Stomach (tissue), 9 donors: ENCODE results near the gene ANTXR2. TPM values are rescaled to one million over a fixed set of nuclear protein-coding genes. Genes with fewer than 3 reads are reported as not detected.

Experiments
- DNase-seq, 2 donors: peaks; one replicate each; pipeline versions ENCODE4 v3.0.0 to v3.0.0-alpha.2; 2013 to 2019
- H3K27ac ChIP-seq, 5 donors: fragments of 200-600 bp in 4 of 5; sonication (generic) in 4 of 5; one replicate each; pipeline ENCODE4 v1.5.1; 2013 to 2019; ENCODE audit warnings: mild to moderate bottlenecking in 1 of 5, moderate library complexity in 1 of 5
- H3K27me3 ChIP-seq, 3 donors: fragments of 200-600 bp; sonication (generic); one replicate each; pipeline ENCODE4 v1.5.1; 2017 to 2019; ENCODE audit warnings: mixed run types in 1 of 3
- H3K36me3 ChIP-seq, 4 donors: fragments of 200-600 bp; sonication (generic); 1 replicate in 3 of 4; 2 replicates in 1 of 4; pipeline ENCODE4 v1.5.1; 2016 to 2019
- H3K4me1 ChIP-seq, 4 donors: fragments of 200-600 bp; sonication (generic); one replicate each; pipeline ENCODE4 v1.5.1; 2016 to 2019
- H3K4me3 ChIP-seq, 4 donors: fragments of 200-600 bp; sonication (generic) in 3 of 4; one replicate each; pipeline ENCODE4 v1.5.1; 2016 to 2019; ENCODE audit warnings: mild to moderate bottlenecking in 1 of 4
- H3K9me3 ChIP-seq, 4 donors: fragments of 200-600 bp; sonication (generic); one replicate each; pipeline ENCODE4 v1.5.1; 2016 to 2019
- CTCF ChIP-seq, 7 experiments: fragments of 450-650 bp in 4 of 7; fragments of 200-600 bp in 3 of 7; sonication (generic) in 3 of 7; IDR thresholded peaks; one replicate each; pipeline ENCODE4 v1.5.1; 2016 to 2019; ENCODE audit warnings: antibody characterized with exemption in 7 of 7, control low read depth in 2 of 7, mild to moderate bottlenecking in 1 of 7
- EP300 ChIP-seq: sonication (generic); formaldehyde crosslinking; IDR thresholded peaks from one replicate; pipeline ENCODE4 v1.6.1; 2017; ENCODE audit warnings: antibody characterized with exemption
- POLR2A ChIP-seq, 4 donors: fragments of 450-650 bp; IDR thresholded peaks; one replicate each; pipeline ENCODE4 v1.6.1; 2016; ENCODE audit warnings: antibody characterized with exemption in 4 of 4, control low read depth in 2 of 4, mild to moderate bottlenecking in 1 of 4, moderate library complexity in 1 of 4
- POLR2AphosphoS5 ChIP-seq, 3 donors: sonication (generic); formaldehyde crosslinking; IDR thresholded peaks; one replicate each; pipeline ENCODE4 v1.6.1; 2016; ENCODE audit warnings: antibody characterized with exemption in 3 of 3
- WGBS, 5 donors: extraction: QIAGEN DNeasy Blood & Tissue Kit in 3 of 5; methylation state at CpG; one replicate each; pipeline versions ENCODE4 v1.1.5 to v1.1.7; 2013 to 2018; 5-methylcytosine and 5-hydroxymethylcytosine counted together
- intact Hi-C: fragments of 100-400 bp; cut with DNase I; formaldehyde crosslinking; loops from one replicate; pipeline ENCODE4 v1.15.1; 2023; ENCODE audit warnings: low total_unique reads
- polyA plus RNA-seq, 3 donors: library from polyadenylated mRNA; stranded (reverse); fragments of 200-250 nt; gene quantifications; one replicate each; pipeline ENCODE4 v1.2.3, GENCODE V29; 2013
- total RNA-seq, 5 donors: library from RNA; depleted of rRNA; stranded (reverse); fragments of >200 nt; gene quantifications; one replicate each; pipeline versions ENCODE4 v1.1.0 to v1.2.3, GENCODE V29; 2014 to 2016
- donor health status: healthy with polysubstance abuse.
- donor health status: Bipolar disorder and iron deficiency.
- donor health status: healthy.

ANTXR2 gene
- total and polyA plus RNA-seq, 8 donors, result 8.3 to 116 (median 36.1) TPM

GRCh38 chr4:80069108-80069836, 3.8 kb downstream of the ANTXR2 start:
- no peaks in the 10 kb centered on the region for H3K27me3 ChIP-seq
- no peak for DNase-seq
- TF ChIP-seq POLR2A (IDR thresholded peaks at IDR 0.05), result no peak
- no peak for TF ChIP-seq EP300
- no peak for TF ChIP-seq POLR2AphosphoS5 (IDR thresholded peaks at IDR 0.05)
- TF ChIP-seq CTCF (IDR thresholded peaks at IDR 0.05), result no peak
- intact Hi-C loops, result no loop called here
- 65 to 89% (median 74%) methylated on average over 5 of the region's 5 CpGs for WGBS, 5 donors
- H3K4me1 ChIP-seq, result peaks cover 5 to 67% (median 41%) of the 10 kb centered on the region in 4 donors
- H3K27ac ChIP-seq, result peak overlapping the region in 2 of 5 donors; percentile 11 to 91
- peaks cover 0 to 44% (median 37%) of the 10 kb centered on the region in 4 donors for H3K36me3 ChIP-seq
- peak overlapping the region in 3 of 4 donors; percentile 77 to 89 (median 81) for H3K4me3 ChIP-seq
- no peaks in the 10 kb centered on the region for H3K9me3 ChIP-seq

GRCh38 chr4:80065601-80066000, 7.4 kb downstream of the ANTXR2 start:
- Histone ChIP-seq H3K4me3 (peak overlapping the region in 1 of 4 donors; percentile 2), H3K27me3 (no peaks in the 10 kb centered on the region), H3K9me3 (no peaks in the 10 kb centered on the region), H3K36me3 (peaks cover 3 to 58% (median 47%) of the 10 kb centered on the region in 4 donors), H3K27ac (no peak overlapping the region), H3K4me1 (peaks cover 0 to 53% (median 22%) of the 10 kb centered on the region in 4 donors)
- no peak for TF ChIP-seq POLR2AphosphoS5 (IDR thresholded peaks at IDR 0.05)
- TF ChIP-seq EP300, result no peak
- TF ChIP-seq CTCF (IDR thresholded peaks at IDR 0.05), result no peak
- TF ChIP-seq POLR2A (IDR thresholded peaks at IDR 0.05), result no peak
- intact Hi-C loops, result no loop called here
- WGBS, 5 donors, result 86 to 94% (median 94%) methylated on average over 2 of the region's 2 CpGs
- DNase-seq, result no peak

- Histone ChIP-seq H3K9me3 (no peaks in the 10 kb centered on the region), H3K4me1 (peaks cover 0 to 52% (median 21%) of the 10 kb centered on the region in 4 donors), H3K36me3 (peaks cover 5 to 45% (median 37%) of the 10 kb centered on the region in 4 donors), H3K27me3 (no peaks in the 10 kb centered on the region), H3K27ac (no peak overlapping the region), H3K4me3 (no peak overlapping the region)
- intact Hi-C loops, result no loop called here
- DNase-seq, result no peak
- 79 to 92% (median 85%) methylated on average over 3 of the region's 3 CpGs for WGBS, 5 donors
- TF ChIP-seq EP300 (no peak), POLR2AphosphoS5 (IDR thresholded peaks at IDR 0.05) (no peak), POLR2A (IDR thresholded peaks at IDR 0.05) (no peak)
Observed at GRCh38 chr4:80062527-80062926, 10.5 kb downstream of the ANTXR2 start.

GRCh38 chr4:80060804-80061203, 12.2 kb downstream of the ANTXR2 start:
- H3K27me3 ChIP-seq, result no peaks in the 10 kb centered on the region
- TF ChIP-seq POLR2AphosphoS5 (IDR thresholded peaks at IDR 0.05), result no peak
- TF ChIP-seq EP300, result no peak
- no peaks in the 10 kb centered on the region for H3K9me3 ChIP-seq
- DNase-seq, result no peak
- no peak overlapping the region for H3K27ac ChIP-seq
- 94 to 98% (median 98%) methylated on average over 4 of the region's 4 CpGs for WGBS, 5 donors
- H3K4me1 ChIP-seq, result peaks cover 0 to 42% (median 20%) of the 10 kb centered on the region in 4 donors
- H3K4me3 ChIP-seq, result no peak overlapping the region
- intact Hi-C loops, result no loop called here
- H3K36me3 ChIP-seq, result peaks cover 5 to 31% (median 24%) of the 10 kb centered on the region in 4 donors

- intact Hi-C loops, result no loop called here
- Histone ChIP-seq H3K4me1 (peaks cover 0 to 54% (median 15%) of the 10 kb centered on the region in 4 donors), H3K9me3 (no peaks in the 10 kb centered on the region), H3K27ac (peak overlapping the region in 2 of 5 donors; percentile 46 to 47), H3K27me3 (no peaks in the 10 kb centered on the region), H3K4me3 (no peak overlapping the region), H3K36me3 (peaks cover 8 to 31% (median 21%) of the 10 kb centered on the region in 4 donors)
- 55 to 75% (median 68%) methylated on average over 2 of the region's 2 CpGs for WGBS, 5 donors
- TF ChIP-seq POLR2AphosphoS5 (IDR thresholded peaks at IDR 0.05), result no peak
- TF ChIP-seq EP300, result no peak
- no peak for TF ChIP-seq CTCF (IDR thresholded peaks at IDR 0.05)
- no peak for TF ChIP-seq POLR2A (IDR thresholded peaks at IDR 0.05)
- peak in 1 of 2 donors; percentile 77 for DNase-seq
Observed at GRCh38 chr4:80058740-80059139, 14.3 kb downstream of the ANTXR2 start.
